DND-41 (cell line): ENCODE data around the gene CEP152.

ENCODE experiments used
- ATAC-seq: fragments of 200-7000 bp; cut with Tn5 transposase; 3 replicates; pipeline ENCODE4 v1.9.1; 2021; ENCODE audit warnings: low read depth; ENCODE audit not compliant: insufficient read depth
- DNase-seq: peaks from one replicate; pipeline ENCODE4 v3.0.0-alpha.2; 2020
- H2AFZ ChIP-seq: 2 replicates; pipeline ENCODE4 v1.6.0; 2012; ENCODE audit warnings: low read depth, low read length
- H3K27ac ChIP-seq: 2 replicates; pipeline ENCODE4 v1.5.1; 2012; ENCODE audit warnings: low read length, inconsistent platforms
- H3K27me3 ChIP-seq: fragments of 200-600 bp; sonication (generic); 2 replicates; pipeline ENCODE4 v1.6.0; 2012; ENCODE audit warnings: low read length, mild to moderate bottlenecking, inconsistent platforms; ENCODE audit not compliant: insufficient read depth, poor library complexity
- H3K36me3 ChIP-seq: 2 replicates; pipeline ENCODE4 v1.5.1; 2012; ENCODE audit warnings: low read length, inconsistent platforms; ENCODE audit not compliant: insufficient read depth
- H3K4me1 ChIP-seq: 2 replicates; pipeline ENCODE4 v1.5.1; 2012; ENCODE audit warnings: mild to moderate bottlenecking, low read length; ENCODE audit not compliant: insufficient read depth
- H3K4me2 ChIP-seq: 2 replicates; pipeline ENCODE4 v1.6.0; 2012; ENCODE audit warnings: mild to moderate bottlenecking, moderate library complexity, low read length, inconsistent platforms; ENCODE audit not compliant: insufficient read depth
- H3K4me3 ChIP-seq, 2 experiments: fragments of 200-600 bp in 1 of 2; shearing (Covaris generic) in 1 of 2; 2 replicates each; pipeline ENCODE4 v1.5.1; 2012 to 2016; ENCODE audit warnings: inconsistent platforms in 2 of 2, low read length in 2 of 2, mild to moderate bottlenecking in 2 of 2, low read depth in 1 of 2, moderate library complexity in 1 of 2
- H3K79me2 ChIP-seq: 2 replicates; pipeline ENCODE4 v1.6.0; 2012; ENCODE audit warnings: low read length, inconsistent platforms; ENCODE audit not compliant: insufficient read depth
- H3K9ac ChIP-seq: 2 replicates; pipeline ENCODE4 v1.6.0; 2012; ENCODE audit warnings: low read depth, mild to moderate bottlenecking, inconsistent platforms, low read length, moderate library complexity
- H3K9me3 ChIP-seq: 2 replicates; pipeline ENCODE4 v1.5.1; 2012; ENCODE audit warnings: low read length, moderate library complexity, mild to moderate bottlenecking, inconsistent platforms; ENCODE audit not compliant: insufficient read depth, severe bottlenecking
- H4K20me1 ChIP-seq: 2 replicates; pipeline ENCODE4 v1.6.0; 2012; ENCODE audit warnings: low read length; ENCODE audit not compliant: insufficient read depth
- EZH2 ChIP-seq: IDR thresholded peaks from 3 replicates; pipeline ENCODE4 v1.6.1; 2012; ENCODE audit warnings: borderline replicate concordance, low read depth, mild to moderate bottlenecking, moderate library complexity, low read length, inconsistent platforms; ENCODE audit not compliant: severe bottlenecking
- TF ChIP-seq, protein P1 (sequence below): IDR thresholded peaks from 2 replicates; pipeline ENCODE4 v1.5.1; 2012; ENCODE audit warnings: borderline replicate concordance, low read length, moderate library complexity, mild to moderate bottlenecking; ENCODE audit not compliant: poor library complexity, severe bottlenecking; ENCODE audit errors: extremely low read depth

The CEP152 gene

DNA sequence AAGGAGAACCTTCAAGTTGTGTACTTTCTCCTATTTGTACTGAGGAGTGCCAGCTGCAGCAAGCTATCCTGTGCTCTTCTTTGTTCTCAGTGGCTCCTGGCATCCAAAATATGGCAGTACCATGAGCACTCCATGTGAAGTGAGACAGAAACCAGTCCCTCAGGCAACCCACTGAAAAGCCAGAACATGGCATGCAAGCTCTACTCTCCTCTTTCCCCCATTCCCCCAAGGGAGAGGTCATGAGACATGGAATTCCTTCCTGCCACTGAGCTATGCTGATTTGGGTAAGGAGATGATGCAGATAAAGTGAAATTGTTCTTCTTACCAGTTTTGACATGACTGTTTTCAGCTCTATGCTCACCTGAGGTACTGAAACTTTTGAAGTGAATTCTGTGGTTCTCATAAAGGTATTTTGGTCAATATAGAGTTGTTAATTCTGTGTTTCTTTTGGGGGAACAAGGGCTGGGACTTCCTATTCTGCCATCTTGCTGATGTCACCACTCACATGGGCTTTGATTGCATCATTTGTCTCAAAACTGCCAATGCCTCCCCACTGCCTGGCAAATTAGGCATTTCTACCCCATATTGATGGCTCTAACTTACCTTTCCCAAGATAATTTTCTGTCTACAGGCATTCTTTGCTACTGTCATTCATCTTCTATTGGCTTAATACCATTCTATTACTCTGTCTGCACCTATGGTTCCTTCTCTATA lies 22.8 kb upstream of the CEP152 start:
- ATAC-seq: no peak

DNA sequence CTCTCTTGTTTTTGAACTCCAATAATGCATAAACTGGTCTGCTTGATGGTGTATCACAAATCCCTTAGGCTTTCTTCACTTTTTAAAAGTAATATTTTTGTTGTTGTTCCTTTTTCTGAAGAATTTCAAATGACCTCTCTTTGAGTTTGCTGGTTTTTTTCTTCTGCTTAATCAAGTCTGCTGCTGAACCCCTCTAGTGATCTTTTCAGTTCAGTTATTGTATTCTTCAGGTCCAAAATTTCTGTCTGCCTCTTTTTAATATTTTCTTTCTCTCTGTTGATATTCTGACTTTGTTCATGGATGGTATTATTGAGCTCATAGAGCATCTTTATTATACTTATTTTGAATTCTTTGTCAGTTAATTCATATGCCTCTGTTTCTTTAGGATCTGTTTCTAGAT lies 21.8 kb upstream of the CEP152 start:
- Histone ChIP-seq H2AFZ (no peak overlapping the region), H3K4me1 (no peaks in the 10 kb centered on the region), H3K27me3 (no peaks in the 10 kb centered on the region), H3K79me2 (no peaks in the 10 kb centered on the region), H3K27ac (no peak overlapping the region), H3K36me3 (no peaks in the 10 kb centered on the region), H3K4me3 (no peak overlapping the region), H3K9ac (no peak overlapping the region), H3K4me2 (no peak overlapping the region), H4K20me1 (no peaks in the 10 kb centered on the region), H3K9me3 (no peaks in the 10 kb centered on the region)
- DNase-seq (no peak), ATAC-seq (no peak)
- no peak for TF ChIP-seq EZH2
- TF ChIP-seq, protein P1, sequence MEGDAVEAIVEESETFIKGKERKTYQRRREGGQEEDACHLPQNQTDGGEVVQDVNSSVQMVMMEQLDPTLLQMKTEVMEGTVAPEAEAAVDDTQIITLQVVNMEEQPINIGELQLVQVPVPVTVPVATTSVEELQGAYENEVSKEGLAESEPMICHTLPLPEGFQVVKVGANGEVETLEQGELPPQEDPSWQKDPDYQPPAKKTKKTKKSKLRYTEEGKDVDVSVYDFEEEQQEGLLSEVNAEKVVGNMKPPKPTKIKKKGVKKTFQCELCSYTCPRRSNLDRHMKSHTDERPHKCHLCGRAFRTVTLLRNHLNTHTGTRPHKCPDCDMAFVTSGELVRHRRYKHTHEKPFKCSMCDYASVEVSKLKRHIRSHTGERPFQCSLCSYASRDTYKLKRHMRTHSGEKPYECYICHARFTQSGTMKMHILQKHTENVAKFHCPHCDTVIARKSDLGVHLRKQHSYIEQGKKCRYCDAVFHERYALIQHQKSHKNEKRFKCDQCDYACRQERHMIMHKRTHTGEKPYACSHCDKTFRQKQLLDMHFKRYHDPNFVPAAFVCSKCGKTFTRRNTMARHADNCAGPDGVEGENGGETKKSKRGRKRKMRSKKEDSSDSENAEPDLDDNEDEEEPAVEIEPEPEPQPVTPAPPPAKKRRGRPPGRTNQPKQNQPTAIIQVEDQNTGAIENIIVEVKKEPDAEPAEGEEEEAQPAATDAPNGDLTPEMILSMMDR: no peak

More for the DNA sequence above, 22.8 kb upstream of the CEP152 start:
- Histone ChIP-seq H2AFZ (no peak overlapping the region), H3K4me2 (no peak overlapping the region), H3K9ac (no peak overlapping the region), H3K36me3 (no peaks in the 10 kb centered on the region), H3K4me3 (no peak overlapping the region), H3K27ac (no peak overlapping the region), H3K4me1 (no peaks in the 10 kb centered on the region), H3K27me3 (no peaks in the 10 kb centered on the region), H3K9me3 (no peaks in the 10 kb centered on the region), H3K79me2 (no peaks in the 10 kb centered on the region), H4K20me1 (no peaks in the 10 kb centered on the region)
- no peak for TF ChIP-seq EZH2
- TF ChIP-seq, protein P1: no peak
- no peak for DNase-seq

DNA sequence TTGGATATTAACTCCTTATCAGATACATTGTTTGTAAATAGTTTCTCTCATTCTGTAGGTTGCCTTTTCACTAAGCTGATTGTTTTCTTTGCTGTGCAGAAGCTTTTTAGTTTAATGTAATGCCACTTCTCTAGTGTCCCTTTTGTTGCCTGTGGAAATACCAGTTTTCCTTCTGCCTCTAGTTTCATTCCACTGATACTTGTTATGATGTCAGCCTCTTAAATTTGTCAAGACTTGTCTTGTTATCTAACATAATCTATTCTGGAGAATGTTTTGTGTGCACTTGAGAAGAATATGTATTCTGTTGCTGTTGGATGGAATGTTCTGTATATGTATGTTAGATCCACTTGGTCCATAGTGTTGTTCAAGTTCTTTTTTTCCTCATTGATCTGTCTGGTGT lies 18.0 kb upstream of the CEP152 start:
- H3K9ac ChIP-seq: no peak overlapping the region
- no peak overlapping the region for H3K4me2 ChIP-seq
- no peak overlapping the region for H2AFZ ChIP-seq
- no peak for DNase-seq
- H3K4me3 ChIP-seq: no peak overlapping the region
- H3K36me3 ChIP-seq: no peaks in the 10 kb centered on the region
- H4K20me1 ChIP-seq: no peaks in the 10 kb centered on the region
- no peaks in the 10 kb centered on the region for H3K4me1 ChIP-seq
- H3K27ac ChIP-seq: no peak overlapping the region
- no peaks in the 10 kb centered on the region for H3K79me2 ChIP-seq
- peaks cover 6% of the 10 kb centered on the region for H3K27me3 ChIP-seq
- H3K9me3 ChIP-seq: no peaks in the 10 kb centered on the region
- ATAC-seq: no peak
- TF ChIP-seq EZH2: no peak
- TF ChIP-seq, protein P1: no peak
